Loucy (cell line): Measurements from ENCODE around the gene PPFIBP2.

Experiments
- EZH2phosphoT487 ChIP-seq: fragments of 200-600 bp; IDR thresholded peaks from 2 replicates; pipeline ENCODE4 v1.6.1; 2018; ENCODE audit warnings: antibody characterized with exemption, mild to moderate bottlenecking, moderate library complexity, borderline replicate concordance
- TF ChIP-seq, protein P1 (sequence below): fragments of 200-600 bp; sonication (generic); conservative IDR thresholded peaks from 2 replicates; pipeline ENCODE4 v1.5.1; 2014; ENCODE audit warnings: mild to moderate bottlenecking, antibody characterized with exemption, low read length

DNA sequence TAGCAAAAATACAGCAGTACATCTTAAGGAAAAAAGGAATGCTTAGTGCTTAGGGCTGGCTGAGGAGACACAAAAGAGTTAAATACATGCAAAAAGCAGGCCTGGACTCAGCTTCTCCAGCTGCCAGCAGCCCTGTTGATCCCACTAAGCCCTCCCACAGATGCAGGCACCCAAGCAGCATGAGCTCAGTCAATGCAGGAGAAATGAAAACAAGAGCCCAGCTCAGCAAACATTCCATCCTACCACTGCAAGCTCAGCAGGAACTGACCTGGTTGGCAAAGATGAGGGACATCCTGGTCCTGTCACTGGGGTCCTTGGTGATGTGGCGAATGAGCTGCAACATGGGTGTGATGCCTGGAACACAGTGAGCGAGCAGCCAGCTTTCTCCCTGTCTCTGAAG lies 153.7 kb downstream of the PPFIBP2 start:
- no peak for TF ChIP-seq EZH2phosphoT487
- TF ChIP-seq, protein P1, sequence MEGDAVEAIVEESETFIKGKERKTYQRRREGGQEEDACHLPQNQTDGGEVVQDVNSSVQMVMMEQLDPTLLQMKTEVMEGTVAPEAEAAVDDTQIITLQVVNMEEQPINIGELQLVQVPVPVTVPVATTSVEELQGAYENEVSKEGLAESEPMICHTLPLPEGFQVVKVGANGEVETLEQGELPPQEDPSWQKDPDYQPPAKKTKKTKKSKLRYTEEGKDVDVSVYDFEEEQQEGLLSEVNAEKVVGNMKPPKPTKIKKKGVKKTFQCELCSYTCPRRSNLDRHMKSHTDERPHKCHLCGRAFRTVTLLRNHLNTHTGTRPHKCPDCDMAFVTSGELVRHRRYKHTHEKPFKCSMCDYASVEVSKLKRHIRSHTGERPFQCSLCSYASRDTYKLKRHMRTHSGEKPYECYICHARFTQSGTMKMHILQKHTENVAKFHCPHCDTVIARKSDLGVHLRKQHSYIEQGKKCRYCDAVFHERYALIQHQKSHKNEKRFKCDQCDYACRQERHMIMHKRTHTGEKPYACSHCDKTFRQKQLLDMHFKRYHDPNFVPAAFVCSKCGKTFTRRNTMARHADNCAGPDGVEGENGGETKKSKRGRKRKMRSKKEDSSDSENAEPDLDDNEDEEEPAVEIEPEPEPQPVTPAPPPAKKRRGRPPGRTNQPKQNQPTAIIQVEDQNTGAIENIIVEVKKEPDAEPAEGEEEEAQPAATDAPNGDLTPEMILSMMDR, result no peak
